Neuronal stem cell (in vitro differentiated cells): ENCODE measurements around the gene CMTM5.

Source experiments
- DNase-seq: peaks from one replicate; pipeline ENCODE4 v3.0.0-alpha.2; 2013; ENCODE audit warnings: low spot score
- H2AFZ ChIP-seq: one replicate; pipeline ENCODE4 v1.6.1; 2013; ENCODE audit warnings: mild to moderate bottlenecking, low read length, inconsistent platforms
- H2AK5ac ChIP-seq: 2 replicates; pipeline ENCODE4 v1.6.1; 2013; ENCODE audit warnings: low read depth, mild to moderate bottlenecking, inconsistent platforms, low read length, moderate library complexity, mixed read lengths
- H2BK120ac ChIP-seq: 2 replicates; pipeline ENCODE4 v1.6.1; 2013; ENCODE audit warnings: low read depth, mild to moderate bottlenecking, inconsistent platforms, low read length, moderate library complexity, mixed read lengths
- H2BK12ac ChIP-seq: one replicate; pipeline ENCODE4 v1.6.1; 2013; ENCODE audit warnings: low read length, inconsistent platforms
- H2BK15ac ChIP-seq: 2 replicates; pipeline ENCODE4 v1.6.1; 2013; ENCODE audit warnings: mild to moderate bottlenecking, low read length, inconsistent platforms, mixed read lengths
- H2BK5ac ChIP-seq: one replicate; pipeline ENCODE4 v1.6.1; 2013; ENCODE audit warnings: inconsistent platforms, mild to moderate bottlenecking, low read length, moderate library complexity
- H3K14ac ChIP-seq: one replicate; pipeline ENCODE4 v1.6.1; 2013; ENCODE audit warnings: low read length, inconsistent platforms
- H3K18ac ChIP-seq: 2 replicates; pipeline ENCODE4 v1.6.1; 2013; ENCODE audit warnings: low read length, inconsistent platforms
- H3K23ac ChIP-seq: 2 replicates; pipeline ENCODE4 v1.6.1; 2013; ENCODE audit warnings: low read depth, mild to moderate bottlenecking, mixed read lengths, low read length, inconsistent platforms; ENCODE audit not compliant: poor library complexity
- H3K27ac ChIP-seq: replicated peaks from 3 replicates; pipeline ENCODE4 v1.5.1; 2013; ENCODE audit warnings: low read length, inconsistent platforms
- H3K27me3 ChIP-seq, 3 experiments: 2 replicates each; pipeline ENCODE4 v1.6.1; 2013; ENCODE audit warnings: low read length in 3 of 3, mild to moderate bottlenecking in 2 of 3, inconsistent platforms in 1 of 3, low read depth in 1 of 3, mixed read lengths in 1 of 3, moderate library complexity in 1 of 3; ENCODE audit not compliant: control insufficient read depth in 3 of 3, insufficient read depth in 3 of 3
- H3K36me3 ChIP-seq, 2 donors: replicated peaks in 1 of 2; 2 replicates each; pipeline ENCODE4 v1.6.1; 2013; ENCODE audit warnings: low read length in 2 of 2; ENCODE audit not compliant: control insufficient read depth in 2 of 2, insufficient read depth in 2 of 2
- H3K4ac ChIP-seq: 2 replicates; pipeline ENCODE4 v1.6.1; 2013; ENCODE audit warnings: inconsistent platforms, mild to moderate bottlenecking, low read length, moderate library complexity
- H3K4me1 ChIP-seq, 2 donors: 1 replicate in 1 of 2; 2 replicates in 1 of 2; pipeline ENCODE4 v1.6.1; 2013; ENCODE audit warnings: low read length in 2 of 2, low read depth in 1 of 2; ENCODE audit not compliant: control insufficient read depth in 2 of 2, insufficient read depth in 1 of 2
- H3K4me2 ChIP-seq: one replicate; pipeline ENCODE4 v1.6.1; 2013; ENCODE audit warnings: mild to moderate bottlenecking, low read length, inconsistent platforms; ENCODE audit not compliant: insufficient read depth, poor library complexity, severe bottlenecking
- H3K4me3 ChIP-seq, 2 donors: 2 replicates each; pipeline ENCODE4 v1.5.1; 2013; ENCODE audit warnings: low read length in 2 of 2, mild to moderate bottlenecking in 2 of 2, inconsistent platforms in 1 of 2, moderate library complexity in 1 of 2
- H3K79me1 ChIP-seq: one replicate; pipeline ENCODE4 v1.6.1; 2013; ENCODE audit warnings: low read depth, mild to moderate bottlenecking, inconsistent platforms, low read length, moderate library complexity
- H3K9ac ChIP-seq: one replicate; pipeline ENCODE4 v1.6.1; 2013; ENCODE audit warnings: mild to moderate bottlenecking, low read depth, low read length, inconsistent platforms; ENCODE audit not compliant: poor library complexity
- H3K9me3 ChIP-seq, 2 donors: replicated peaks in 1 of 2; 2 replicates each; pipeline versions ENCODE3 to v1.6.1; 2013; ENCODE audit warnings: low read length in 2 of 2, mild to moderate bottlenecking in 2 of 2, inconsistent platforms in 1 of 2, low read depth in 1 of 2, mixed read lengths in 1 of 2, moderate library complexity in 1 of 2; ENCODE audit not compliant: control insufficient read depth in 2 of 2, insufficient read depth in 1 of 2
- H4K8ac ChIP-seq: one replicate; pipeline ENCODE4 v1.6.1; 2013; ENCODE audit warnings: low read depth, mild to moderate bottlenecking, inconsistent platforms, low read length, moderate library complexity
- H4K91ac ChIP-seq: one replicate; pipeline ENCODE4 v1.6.1; 2013; ENCODE audit warnings: low read length, low read depth, mild to moderate bottlenecking, inconsistent platforms; ENCODE audit not compliant: poor library complexity
- WGBS, 2 donors: extraction: QIAGEN DNeasy Blood & Tissue Kit; methylation state at CpG; one replicate each; pipeline ENCODE4 v1.1.7; 2013; ENCODE audit warnings: missing lambda C conversion rate in 2 of 2, mixed read lengths in 1 of 2; ENCODE audit not compliant: insufficient read length in 2 of 2, insufficient replicate concordance in 1 of 2; ENCODE audit errors: extremely low coverage in 2 of 2; 5-methylcytosine and 5-hydroxymethylcytosine counted together

The CMTM5 gene

GRCh38 chr14:23405096-23405495 lies 28.2 kb downstream of the CMTM5 start:
- no peaks in the 10 kb centered on the region for H3K36me3 ChIP-seq
- peak overlapping the region; percentile 51 for H3K18ac ChIP-seq
- peaks cover 0 to 68% (median 0%) of the 10 kb centered on the region in 3 experiments for H3K27me3 ChIP-seq
- H3K79me1 ChIP-seq: peaks cover 2% of the 10 kb centered on the region
- DNase-seq: no peak
- H3K4ac ChIP-seq: peak overlapping the region; percentile 4
- H4K8ac ChIP-seq: no peak overlapping the region
- WGBS, 2 donors: no CpG with 5 or more reads among the region's 10 CpGs
- no peak overlapping the region for H2BK12ac ChIP-seq
- no peak overlapping the region for H2BK5ac ChIP-seq
- H3K23ac ChIP-seq: peak overlapping the region; percentile 25
- no peak overlapping the region for H3K14ac ChIP-seq
- no peak overlapping the region for H3K4me3 ChIP-seq
- peak overlapping the region; percentile 2 for H3K4me2 ChIP-seq
- H2AK5ac ChIP-seq: peak overlapping the region; percentile 74
- no peak overlapping the region for H3K27ac ChIP-seq
- H2BK15ac ChIP-seq: peak overlapping the region; percentile 91
- peak overlapping the region; percentile 5 for H2BK120ac ChIP-seq
- H2AFZ ChIP-seq: no peak overlapping the region
- H3K9me3 ChIP-seq: no peaks in the 10 kb centered on the region
- H4K91ac ChIP-seq: no peak overlapping the region
- H3K4me1 ChIP-seq: peaks cover 0 to 3% of the 10 kb centered on the region in 2 donors
- no peak overlapping the region for H3K9ac ChIP-seq

- H2BK15ac ChIP-seq: peak overlapping the region; percentile 91
- H3K79me1 ChIP-seq: peaks cover 2% of the 10 kb centered on the region
- no peaks in the 10 kb centered on the region for H3K9me3 ChIP-seq
- H3K36me3 ChIP-seq: no peaks in the 10 kb centered on the region
- no peak overlapping the region for H3K4me2 ChIP-seq
- H2BK12ac ChIP-seq: no peak overlapping the region
- no peak overlapping the region for H3K14ac ChIP-seq
- no peak overlapping the region for H3K4me3 ChIP-seq
- H3K18ac ChIP-seq: peak overlapping the region; percentile 36
- H2BK5ac ChIP-seq: no peak overlapping the region
- peak overlapping the region; percentile 5 for H2BK120ac ChIP-seq
- peaks cover 0 to 71% (median 0%) of the 10 kb centered on the region in 3 experiments for H3K27me3 ChIP-seq
- H2AK5ac ChIP-seq: peak overlapping the region; percentile 74
- H3K4ac ChIP-seq: no peak overlapping the region
- H3K9ac ChIP-seq: no peak overlapping the region
- DNase-seq: no peak
- H4K8ac ChIP-seq: no peak overlapping the region
- no peak overlapping the region for H3K27ac ChIP-seq
- peak overlapping the region; percentile 34 for H3K23ac ChIP-seq
- no CpG with 5 or more reads among the region's 13 CpGs for WGBS, 2 donors
- H2AFZ ChIP-seq: no peak overlapping the region
- no peak overlapping the region for H4K91ac ChIP-seq
- peaks cover 0 to 5% of the 10 kb centered on the region in 2 donors for H3K4me1 ChIP-seq
Observed at GRCh38 chr14:23405516-23406025, 28.7 kb downstream of the CMTM5 start.

DNA sequence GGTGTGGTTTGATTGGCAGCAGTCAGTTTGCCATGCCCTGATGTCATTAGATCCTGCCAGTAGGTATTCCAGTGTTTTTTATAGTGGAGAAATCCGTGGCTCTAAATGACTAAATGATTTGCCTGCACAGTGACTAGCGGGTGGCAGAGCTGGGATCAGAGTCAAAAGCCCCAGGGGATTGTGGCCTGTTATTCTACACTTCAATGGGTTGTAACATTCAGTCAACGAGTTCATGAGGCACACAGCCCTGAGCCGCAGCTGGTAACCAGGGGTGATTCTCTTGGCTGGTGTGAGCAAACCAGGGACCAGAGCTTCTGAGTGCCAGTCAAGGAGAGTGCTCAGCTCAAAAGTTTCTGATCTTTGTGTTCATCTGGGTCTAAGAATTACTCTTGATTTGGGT lies 29.4 kb downstream of the CMTM5 start:
- Histone ChIP-seq H2AFZ (no peak overlapping the region), H2AK5ac (peak overlapping the region; percentile 74), H3K9ac (no peak overlapping the region), H3K4ac (no peak overlapping the region), H3K36me3 (no peaks in the 10 kb centered on the region), H3K14ac (no peak overlapping the region), H3K4me1 (peaks cover under 1 to 5% of the 10 kb centered on the region in 2 donors), H3K4me3 (no peak overlapping the region), H3K18ac (peak overlapping the region; percentile 11), H2BK5ac (no peak overlapping the region), H3K23ac (no peak overlapping the region), H3K4me2 (no peak overlapping the region), H4K8ac (no peak overlapping the region), H3K9me3 (no peaks in the 10 kb centered on the region), H2BK120ac (no peak overlapping the region), H3K27me3 (peaks cover 0 to 72% (median 0%) of the 10 kb centered on the region in 3 experiments), H4K91ac (no peak overlapping the region), H2BK15ac (no peak overlapping the region), H3K27ac (no peak overlapping the region), H3K79me1 (peaks cover 2% of the 10 kb centered on the region), H2BK12ac (no peak overlapping the region)
- no peak for DNase-seq
- no CpG with 5 or more reads among the region's 4 CpGs for WGBS, 2 donors

DNA sequence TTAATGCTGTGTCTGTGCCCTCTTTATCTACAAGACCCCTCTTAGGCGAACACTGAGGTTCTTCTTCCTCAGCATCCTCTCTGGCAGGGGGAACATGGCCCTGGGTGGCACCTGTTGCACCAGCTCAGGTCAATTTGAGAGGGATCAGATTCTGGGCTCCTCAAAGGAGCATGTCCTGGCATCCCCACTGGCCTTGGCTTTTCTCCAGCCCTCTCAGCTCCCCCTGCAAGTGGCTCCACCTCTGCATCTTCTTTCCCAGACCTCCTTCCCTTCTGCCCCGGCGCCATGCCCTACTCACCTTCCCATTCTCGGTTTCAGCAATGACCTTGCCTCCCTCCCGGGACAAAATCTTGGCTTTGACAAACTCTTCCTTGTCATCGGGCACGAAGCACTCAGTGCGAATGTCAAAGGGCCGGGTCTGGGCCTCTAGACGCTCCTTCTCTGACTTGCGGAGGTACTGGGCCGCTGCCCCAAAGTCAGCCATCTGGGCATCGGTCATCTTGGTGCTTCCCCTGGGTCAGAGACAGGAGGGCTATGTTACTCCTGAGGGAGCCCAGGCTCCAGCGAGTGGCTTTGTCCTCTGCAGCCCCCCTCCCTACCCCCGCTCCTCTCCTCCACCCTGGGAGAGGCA lies 30.0 kb downstream of the CMTM5 start:
- Histone ChIP-seq H3K14ac (no peak overlapping the region), H3K79me1 (peaks cover 2% of the 10 kb centered on the region), H3K4ac (no peak overlapping the region), H2BK12ac (no peak overlapping the region), H3K9me3 (no peaks in the 10 kb centered on the region), H2AK5ac (peak overlapping the region; percentile 31), H2BK120ac (no peak overlapping the region), H3K4me2 (no peak overlapping the region), H3K36me3 (no peaks in the 10 kb centered on the region), H3K23ac (no peak overlapping the region), H4K91ac (no peak overlapping the region), H2AFZ (no peak overlapping the region), H3K18ac (no peak overlapping the region), H3K27ac (no peak overlapping the region), H3K9ac (no peak overlapping the region), H3K4me1 (peaks cover 5% of the 10 kb centered on the region in 2 donors), H4K8ac (no peak overlapping the region), H3K4me3 (no peak overlapping the region), H2BK5ac (no peak overlapping the region), H2BK15ac (no peak overlapping the region), H3K27me3 (peaks cover 0 to 76% (median 0%) of the 10 kb centered on the region in 3 experiments)
- no peak for DNase-seq
- WGBS, 2 donors: no CpG with 5 or more reads among the region's 15 CpGs
